NB4 (cell line): Measurements from ENCODE around the gene GNB1.

Experiments
- DNase-seq: peaks from one replicate; pipeline ENCODE4 v3.0.0; 2010; ENCODE audit warnings: low read depth
- H3K4me3 ChIP-seq: one replicate; pipeline ENCODE4 v1.5.1; 2011; ENCODE audit warnings: mild to moderate bottlenecking, low read depth, low read length, moderate library complexity
- MYC ChIP-seq: IDR thresholded peaks from 2 replicates; pipeline ENCODE4 v1.6.1; 2011; ENCODE audit warnings: low read depth, low read length
- POLR2A ChIP-seq: IDR thresholded peaks from 2 replicates; pipeline ENCODE4 v1.6.1; 2011; ENCODE audit warnings: mild to moderate bottlenecking; ENCODE audit not compliant: insufficient read length; ENCODE audit errors: extremely low read depth
- TF ChIP-seq, protein P1 (sequence below): IDR thresholded peaks from 2 replicates; pipeline ENCODE4 v1.6.1; 2011; ENCODE audit warnings: low read depth, low read length
- TF ChIP-seq, protein P2 (sequence below): IDR thresholded peaks from one replicate; pipeline ENCODE4 v1.5.1; 2012; ENCODE audit warnings: low read depth, low read length

Gene GNB1

DNA sequence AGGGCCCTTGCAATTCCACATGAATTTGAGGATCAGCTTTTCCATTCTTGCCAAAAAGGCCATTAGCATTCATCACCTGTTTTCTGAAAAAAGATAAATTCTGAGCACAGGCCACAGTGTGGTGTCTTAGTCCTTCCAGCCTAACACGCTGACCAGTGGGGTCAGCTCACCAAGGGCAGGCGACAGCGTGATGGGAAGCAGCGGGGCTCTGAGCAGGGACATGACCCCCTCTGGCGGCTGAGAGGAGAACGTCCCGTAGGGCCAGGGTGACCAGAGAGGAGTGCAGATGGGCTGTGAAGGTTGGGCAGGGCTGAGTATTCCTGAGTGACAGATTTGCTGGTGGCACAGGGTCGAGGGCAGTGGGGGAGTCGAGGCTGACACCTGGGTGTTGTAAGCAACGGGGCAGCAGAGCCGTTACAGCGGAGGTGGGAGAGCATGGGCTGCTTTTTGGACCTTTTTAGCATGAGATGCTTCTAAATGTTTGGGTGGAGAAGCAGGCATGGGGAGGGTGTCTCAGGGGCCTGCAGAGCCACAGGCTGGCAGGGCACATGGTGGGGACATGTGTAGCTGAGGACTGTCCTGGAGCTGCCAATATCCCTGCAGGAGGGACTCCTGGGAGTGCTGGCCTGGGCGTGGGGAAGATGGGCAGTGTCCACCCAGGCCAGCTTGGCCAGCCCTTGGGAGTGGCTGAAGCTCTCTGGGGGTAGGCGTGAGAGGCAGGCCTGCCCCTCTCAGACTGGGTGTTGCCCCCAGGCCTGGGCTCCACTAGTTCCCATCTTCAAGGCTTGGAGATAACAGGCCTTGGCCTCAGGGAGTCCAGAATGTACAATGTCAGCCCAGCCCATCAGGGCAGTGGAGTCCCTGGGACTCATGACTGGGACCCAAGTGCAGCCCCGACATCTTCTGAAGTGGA is 15.6 kb upstream of the GNB1 start:
- TF ChIP-seq MYC (peak; percentile 72), POLR2A (no peak)
- TF ChIP-seq, protein P1, sequence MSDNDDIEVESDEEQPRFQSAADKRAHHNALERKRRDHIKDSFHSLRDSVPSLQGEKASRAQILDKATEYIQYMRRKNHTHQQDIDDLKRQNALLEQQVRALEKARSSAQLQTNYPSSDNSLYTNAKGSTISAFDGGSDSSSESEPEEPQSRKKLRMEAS = peak; percentile 73
- TF ChIP-seq, protein P2, sequence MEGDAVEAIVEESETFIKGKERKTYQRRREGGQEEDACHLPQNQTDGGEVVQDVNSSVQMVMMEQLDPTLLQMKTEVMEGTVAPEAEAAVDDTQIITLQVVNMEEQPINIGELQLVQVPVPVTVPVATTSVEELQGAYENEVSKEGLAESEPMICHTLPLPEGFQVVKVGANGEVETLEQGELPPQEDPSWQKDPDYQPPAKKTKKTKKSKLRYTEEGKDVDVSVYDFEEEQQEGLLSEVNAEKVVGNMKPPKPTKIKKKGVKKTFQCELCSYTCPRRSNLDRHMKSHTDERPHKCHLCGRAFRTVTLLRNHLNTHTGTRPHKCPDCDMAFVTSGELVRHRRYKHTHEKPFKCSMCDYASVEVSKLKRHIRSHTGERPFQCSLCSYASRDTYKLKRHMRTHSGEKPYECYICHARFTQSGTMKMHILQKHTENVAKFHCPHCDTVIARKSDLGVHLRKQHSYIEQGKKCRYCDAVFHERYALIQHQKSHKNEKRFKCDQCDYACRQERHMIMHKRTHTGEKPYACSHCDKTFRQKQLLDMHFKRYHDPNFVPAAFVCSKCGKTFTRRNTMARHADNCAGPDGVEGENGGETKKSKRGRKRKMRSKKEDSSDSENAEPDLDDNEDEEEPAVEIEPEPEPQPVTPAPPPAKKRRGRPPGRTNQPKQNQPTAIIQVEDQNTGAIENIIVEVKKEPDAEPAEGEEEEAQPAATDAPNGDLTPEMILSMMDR = peak; percentile 89
- H3K4me3 ChIP-seq = no peak overlapping the region
- DNase-seq = peak; percentile 78

DNA sequence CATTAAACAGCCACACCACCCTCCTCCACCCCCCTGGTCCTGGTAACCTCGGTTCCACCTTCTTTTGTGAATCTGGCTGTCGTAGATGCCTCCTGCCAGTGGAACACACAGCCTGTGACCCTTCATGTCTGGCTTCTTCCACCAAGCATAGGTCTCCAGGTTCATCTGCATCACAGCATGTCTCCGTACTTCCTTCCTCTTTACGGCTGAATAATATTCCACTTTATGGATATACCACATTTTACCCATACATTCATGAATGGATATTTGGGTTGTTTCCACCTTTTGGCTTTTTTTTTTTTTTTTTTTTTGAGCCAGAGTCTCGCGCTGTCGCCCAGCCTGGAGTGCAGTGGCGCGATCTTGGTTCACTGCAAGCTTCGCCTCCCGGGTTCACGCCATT is 12.3 kb upstream of the GNB1 start:
- TF ChIP-seq MYC = no peak
- TF ChIP-seq, protein P1 = no peak
- no peak for TF ChIP-seq POLR2A
- TF ChIP-seq, protein P2 = no peak
- H3K4me3 ChIP-seq = no peak overlapping the region
- no peak for DNase-seq

DNA sequence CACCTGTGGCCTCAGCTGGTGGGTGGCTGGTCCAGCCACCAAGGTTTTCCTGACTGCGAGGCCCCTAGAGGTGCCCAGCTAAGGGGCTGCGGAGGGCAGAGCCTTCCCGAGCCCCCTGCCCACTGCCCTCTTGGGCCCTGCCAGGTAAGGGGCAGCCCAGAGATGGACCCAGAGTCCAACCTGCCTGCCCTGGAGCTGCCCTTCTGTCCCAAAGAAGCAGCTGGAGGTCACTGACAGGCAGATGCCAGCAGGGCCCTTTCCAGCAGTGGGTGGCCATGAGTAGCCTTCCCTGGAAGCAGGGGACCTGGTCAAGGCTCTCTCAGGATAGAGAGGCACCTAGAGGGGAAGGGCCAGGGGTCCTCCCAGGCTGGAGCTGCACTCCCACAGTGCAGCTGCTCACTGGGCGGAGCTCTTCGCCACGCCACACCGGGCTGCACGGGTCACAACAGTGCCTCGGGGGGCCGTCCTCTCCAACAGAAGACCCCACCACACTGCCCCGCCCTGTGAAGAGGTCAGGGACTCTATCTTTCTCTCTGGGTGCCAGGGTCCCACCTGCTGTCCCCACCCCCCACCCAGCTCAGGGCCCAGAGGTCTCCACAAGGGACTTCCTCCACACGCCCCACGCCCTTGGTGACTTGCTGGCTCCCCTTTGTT is 10.9 kb upstream of the GNB1 start:
- no peak for DNase-seq
- H3K4me3 ChIP-seq = no peak overlapping the region
- TF ChIP-seq, protein P1 = no peak
- TF ChIP-seq, protein P2 = no peak
- TF ChIP-seq MYC (no peak), POLR2A (no peak)

DNA sequence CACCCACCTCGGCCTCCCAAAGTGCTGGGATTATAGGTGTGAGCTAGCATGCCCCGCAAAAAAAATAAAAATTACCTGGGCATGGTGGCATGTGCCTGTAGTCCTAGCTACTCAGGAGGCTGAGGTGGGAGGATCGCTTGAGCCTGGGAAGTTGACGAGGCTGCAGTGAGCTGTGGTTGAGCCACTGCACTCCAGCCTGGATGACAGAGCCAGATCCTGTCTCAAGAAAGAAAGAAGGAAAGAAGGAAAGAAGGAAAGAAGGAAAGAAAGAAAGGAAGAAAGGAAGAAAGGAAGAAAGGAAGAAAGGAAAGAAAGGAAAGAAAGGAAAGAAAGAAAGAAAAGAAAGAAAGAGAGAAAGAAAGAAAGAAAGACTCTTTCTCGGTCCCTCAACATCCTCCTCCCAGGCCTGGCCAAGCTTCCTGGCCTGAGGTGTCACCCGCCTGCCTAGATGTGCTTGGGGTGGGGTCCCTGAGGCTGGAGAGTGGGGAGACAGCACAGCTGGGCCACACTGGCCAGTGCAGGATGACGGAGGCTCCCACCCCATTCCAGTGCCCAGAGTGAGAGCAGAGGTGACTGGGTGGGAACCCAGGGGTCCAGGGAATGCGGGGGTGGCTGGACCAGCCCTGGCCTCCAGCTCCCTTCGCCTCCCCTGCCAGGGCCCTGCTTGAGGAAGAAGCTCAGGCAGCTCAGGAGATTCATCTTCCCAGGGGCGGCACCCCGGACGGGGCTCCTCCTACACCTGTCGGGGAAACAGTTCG is 10.2 kb upstream of the GNB1 start:
- TF ChIP-seq MYC = no peak
- TF ChIP-seq, protein P1 = no peak
- TF ChIP-seq, protein P2 = no peak
- TF ChIP-seq POLR2A = no peak
- H3K4me3 ChIP-seq = no peak overlapping the region

DNA sequence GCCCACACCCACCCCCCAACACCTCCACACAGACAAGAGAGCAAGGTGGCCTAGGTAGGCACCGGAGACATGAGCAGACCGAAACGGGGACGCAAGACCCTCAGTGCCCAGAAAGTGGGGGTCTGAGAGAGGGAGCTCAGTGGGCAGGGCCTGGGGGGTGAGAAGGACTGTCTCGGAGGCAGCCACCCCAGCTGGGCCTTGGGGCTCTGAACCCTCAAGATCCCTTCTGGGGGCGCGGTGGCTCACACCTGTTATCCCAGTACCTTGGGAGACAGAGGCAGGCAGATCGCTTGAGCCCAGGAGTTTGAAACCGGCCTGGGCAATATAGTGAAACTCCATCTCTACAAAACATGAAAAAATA is 9.1 kb upstream of the GNB1 start:
- no peak overlapping the region for H3K4me3 ChIP-seq
- no peak for DNase-seq
- TF ChIP-seq, protein P2 = no peak
- TF ChIP-seq MYC = no peak
- TF ChIP-seq POLR2A = no peak
- TF ChIP-seq, protein P1 = no peak

More for the DNA sequence above, 10.2 kb upstream of the GNB1 start:
- no peak for DNase-seq
